DOHH2 (cell line): ENCODE measurements around the gene SEMG1.

ENCODE experiments used
- EZH2phosphoT487 ChIP-seq: fragments of 200-600 bp; sonication (generic); IDR thresholded peaks from 2 replicates; pipeline ENCODE4 v1.6.1; 2017; ENCODE audit warnings: borderline replicate concordance, mild to moderate bottlenecking, antibody characterized with exemption, low read length, moderate library complexity, mixed read lengths
- TF ChIP-seq, protein P1 (sequence below): fragments of 200-600 bp; sonication (generic); IDR thresholded peaks from one replicate; pipeline ENCODE4 v1.5.1; 2014; ENCODE audit warnings: antibody characterized with exemption, mild to moderate bottlenecking, low read depth, low read length; ENCODE audit not compliant: poor library complexity, severe bottlenecking

DNA sequence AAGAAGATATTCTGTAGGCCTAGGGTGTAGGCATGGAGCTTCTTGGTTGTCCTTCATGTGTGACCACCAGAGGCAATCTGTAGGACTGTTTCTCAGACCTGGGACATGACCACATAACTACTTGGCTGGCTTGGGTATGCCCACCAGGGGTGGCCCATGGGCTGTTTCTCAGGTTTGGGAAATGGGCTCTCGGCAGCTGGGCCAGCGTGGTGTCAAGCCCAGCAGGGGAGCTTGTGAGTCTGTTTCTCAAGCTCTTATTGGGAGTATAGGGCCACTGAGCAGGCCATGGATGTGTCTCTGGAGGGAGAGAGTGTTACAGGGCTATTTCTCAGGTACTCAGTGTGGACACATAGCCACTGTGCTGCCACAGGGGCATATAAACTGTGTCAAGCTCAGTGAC lies 11.8 kb downstream of the SEMG1 start:
- TF ChIP-seq, protein P1, sequence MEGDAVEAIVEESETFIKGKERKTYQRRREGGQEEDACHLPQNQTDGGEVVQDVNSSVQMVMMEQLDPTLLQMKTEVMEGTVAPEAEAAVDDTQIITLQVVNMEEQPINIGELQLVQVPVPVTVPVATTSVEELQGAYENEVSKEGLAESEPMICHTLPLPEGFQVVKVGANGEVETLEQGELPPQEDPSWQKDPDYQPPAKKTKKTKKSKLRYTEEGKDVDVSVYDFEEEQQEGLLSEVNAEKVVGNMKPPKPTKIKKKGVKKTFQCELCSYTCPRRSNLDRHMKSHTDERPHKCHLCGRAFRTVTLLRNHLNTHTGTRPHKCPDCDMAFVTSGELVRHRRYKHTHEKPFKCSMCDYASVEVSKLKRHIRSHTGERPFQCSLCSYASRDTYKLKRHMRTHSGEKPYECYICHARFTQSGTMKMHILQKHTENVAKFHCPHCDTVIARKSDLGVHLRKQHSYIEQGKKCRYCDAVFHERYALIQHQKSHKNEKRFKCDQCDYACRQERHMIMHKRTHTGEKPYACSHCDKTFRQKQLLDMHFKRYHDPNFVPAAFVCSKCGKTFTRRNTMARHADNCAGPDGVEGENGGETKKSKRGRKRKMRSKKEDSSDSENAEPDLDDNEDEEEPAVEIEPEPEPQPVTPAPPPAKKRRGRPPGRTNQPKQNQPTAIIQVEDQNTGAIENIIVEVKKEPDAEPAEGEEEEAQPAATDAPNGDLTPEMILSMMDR = no peak
- no peak for TF ChIP-seq EZH2phosphoT487
